Measurements from ENCODE around the gene MEIKIN.
A peak's percentile ranks its signal among the peaks of the same experiment; 100 is the strongest.
"Not testable (repeated sequence)": the region's sequence is repeated elsewhere in the genome, so short reads cannot be mapped to it uniquely, and the experiment has no call there.

Gene MEIKIN

GRCh38 chr5:131796793-131797693 is 148.4 kb downstream of the MEIKIN start, which contains the start of gene FNIP1:
Gene FNIP1, minus strand, starts transcription at chr5:131797017. Its CDS starts 96 bp downstream, at chr5:131796921.
- peak; percentile 79 for DNase-seq

- no peak for DNase-seq
These were observed 149.3 kb downstream of the MEIKIN start for GRCh38 chr5:131795879-131796792.

GRCh38 chr5:131795228-131795627 is 150.2 kb downstream of the MEIKIN start:
- DNase-seq, result no peak

GRCh38 chr5:131794586-131794985 is 150.9 kb downstream of the MEIKIN start:
- DNase-seq, result no peak

GRCh38 chr5:131792896-131793295 is 152.6 kb downstream of the MEIKIN start:
- no peak for DNase-seq

GRCh38 chr5:131791866-131792265 is 153.6 kb downstream of the MEIKIN start:
- DNase-seq, result no peak

GRCh38 chr5:131790550-131790949 is 154.9 kb downstream of the MEIKIN start:
- no peak for DNase-seq

GRCh38 chr5:131789765-131790164 is 155.7 kb downstream of the MEIKIN start:
- DNase-seq, result no peak

- DNase-seq, result no peak
These were observed 157.7 kb downstream of the MEIKIN start for GRCh38 chr5:131787736-131788135.

- no peak for DNase-seq
These were observed 158.4 kb downstream of the MEIKIN start for GRCh38 chr5:131786900-131787692.

GRCh38 chr5:131786036-131786435 is 159.4 kb downstream of the MEIKIN start:
- DNase-seq, result no peak

- no peak for DNase-seq
These were observed 161.6 kb downstream of the MEIKIN start for GRCh38 chr5:131783874-131784273.

- no peak for DNase-seq
These were observed 162.1 kb downstream of the MEIKIN start for GRCh38 chr5:131783357-131783756.

GRCh38 chr5:131782717-131783116 is 162.7 kb downstream of the MEIKIN start:
- no peak for DNase-seq

GRCh38 chr5:131778141-131778540 is 167.3 kb downstream of the MEIKIN start:
- not testable (repeated sequence) for DNase-seq

GRCh38 chr5:131776450-131776849 is 169.0 kb downstream of the MEIKIN start:
- DNase-seq, result no peak

GRCh38 chr5:131774652-131775367 is 170.7 kb downstream of the MEIKIN start:
- peak; percentile 53 for DNase-seq

GRCh38 chr5:131773805-131774204 is 171.7 kb downstream of the MEIKIN start:
- no peak for DNase-seq

- DNase-seq, result no peak
These were observed 173.8 kb downstream of the MEIKIN start for GRCh38 chr5:131771692-131772091.

- DNase-seq, result no peak
These were observed 175.5 kb downstream of the MEIKIN start for GRCh38 chr5:131769961-131770360.

GRCh38 chr5:131769336-131769735 is 176.1 kb downstream of the MEIKIN start:
- no peak for DNase-seq

- DNase-seq, result no peak
These were observed 177.6 kb downstream of the MEIKIN start for GRCh38 chr5:131767891-131768290.

Measured in NCI-H510A treated with DMSO at 0.1 percent for 48 hours (cell line).